ENCODE measurements around the gene CAMK2B. TPM values are rescaled to one million over a fixed set of nuclear protein-coding genes. Genes with fewer than 3 reads are reported as not detected.

The CAMK2B gene
- total RNA-seq, 2 experiments from 2014 or later, result not detected

DNA sequence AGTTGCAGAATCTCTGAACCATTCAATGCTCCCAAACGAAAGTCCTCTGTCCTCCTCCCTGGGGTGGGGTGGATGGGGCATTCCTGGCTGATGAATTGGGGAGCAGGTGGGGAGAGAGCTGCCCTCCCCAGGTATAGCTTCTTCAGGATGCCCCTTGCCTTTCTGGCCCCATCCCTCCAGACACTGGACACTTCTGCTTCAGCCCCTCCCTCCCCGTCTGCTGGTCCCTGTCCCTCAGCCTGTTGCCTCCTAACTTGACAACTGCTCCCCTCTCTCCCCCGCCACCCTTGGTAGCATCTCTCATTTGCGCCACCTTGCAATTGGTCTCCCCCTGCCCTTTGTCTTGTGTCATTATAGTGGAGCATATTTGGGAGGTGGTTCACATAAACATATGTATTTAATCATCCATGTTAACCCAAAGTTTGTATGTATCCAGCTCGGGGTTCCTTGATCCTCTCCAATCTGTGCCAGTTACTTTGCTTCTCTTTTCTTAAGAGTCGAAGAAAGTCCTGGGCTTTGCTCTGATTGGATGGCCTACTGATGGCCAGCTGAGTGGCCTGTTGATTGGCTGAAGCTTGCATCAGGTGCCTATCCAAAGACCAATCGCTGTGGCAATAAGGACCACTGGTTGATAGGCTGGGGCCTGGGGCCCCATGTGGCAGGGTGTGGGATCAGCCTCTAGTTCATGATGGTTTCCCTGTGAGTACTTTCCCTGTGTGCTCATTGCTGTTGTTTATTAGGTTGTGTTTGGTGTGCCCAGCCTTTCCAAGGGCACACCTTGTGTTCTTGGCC lies 132.2 kb downstream of the CAMK2B start:
- Mint-ChIP-seq H3K4me1 (peaks cover 7% of the 10 kb centered on the region), H3K36me3 (ENCODE audit: low read depth) (no peaks in the 10 kb centered on the region), H3K9me3 (no peaks in the 10 kb centered on the region), H3K4me3 (no peak overlapping the region), H3K27ac (no peak overlapping the region), H3K27me3 (peaks cover 11% of the 10 kb centered on the region)
- CTCF ChIA-PET, result no interaction called here
- DNase-seq, result no peak
- POLR2A ChIA-PET, result no interaction called here

DNA sequence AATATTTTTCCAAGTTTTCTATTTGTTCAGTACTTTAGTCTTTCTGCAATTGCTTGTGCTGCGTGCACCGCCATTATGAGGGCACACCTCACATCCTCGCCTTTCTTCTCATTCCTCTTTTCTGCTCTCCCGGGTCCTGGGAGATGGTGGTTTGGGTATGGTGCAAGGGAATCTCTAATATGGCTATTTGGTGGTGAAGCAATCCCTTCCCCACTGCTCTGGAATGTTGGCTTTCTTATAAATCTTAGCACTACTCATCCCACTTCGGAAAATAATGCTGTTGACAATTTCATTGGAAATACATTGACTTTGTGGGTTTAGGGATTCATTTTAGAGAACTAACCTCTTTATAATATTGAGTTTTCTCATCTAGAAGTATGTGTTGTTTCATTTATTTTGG lies 134.2 kb downstream of the CAMK2B start:
- Mint-ChIP-seq H3K27ac (no peak overlapping the region), H3K9me3 (no peaks in the 10 kb centered on the region)

DNA sequence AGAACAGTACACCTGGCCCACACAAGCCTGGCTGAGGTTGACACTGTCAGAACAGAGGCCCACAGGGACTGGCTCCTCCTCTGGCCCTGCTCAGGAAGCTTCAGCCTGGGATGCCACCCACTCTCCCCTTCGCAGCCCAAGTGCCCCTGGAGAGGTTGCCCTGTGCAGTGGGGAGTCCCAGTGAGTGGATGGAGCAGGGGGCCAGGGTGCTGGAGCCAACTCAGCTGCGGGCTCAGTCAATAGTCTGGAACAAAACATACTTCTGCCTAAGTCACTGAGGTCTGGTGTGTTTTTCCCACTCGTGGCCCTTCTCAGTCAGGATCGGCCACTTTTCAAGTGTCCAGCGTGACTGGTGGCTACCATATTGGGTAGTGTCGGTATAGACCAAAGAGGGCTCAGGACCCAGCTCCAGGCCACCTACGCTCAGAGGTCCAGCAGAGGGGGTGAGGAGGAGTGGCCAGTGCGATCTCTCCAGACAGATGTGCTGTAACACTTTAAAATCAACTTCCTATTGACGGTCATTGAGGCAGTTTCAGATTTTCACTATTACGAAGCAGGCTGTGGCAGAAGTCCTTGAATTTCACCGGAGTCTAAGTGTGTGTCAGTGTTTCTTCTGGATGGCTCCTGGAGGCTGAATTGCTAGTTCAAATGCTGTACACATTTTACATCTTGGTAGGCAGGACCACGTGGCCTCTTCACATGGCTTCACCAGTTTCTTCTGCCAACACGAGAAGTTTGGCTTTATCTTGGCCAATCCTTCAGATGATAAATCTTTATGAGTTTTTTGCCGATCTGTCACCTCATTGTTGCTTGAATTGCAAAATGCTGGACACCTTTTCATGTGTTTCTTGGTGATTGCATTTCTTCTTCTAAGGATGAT lies 135.2 kb downstream of the CAMK2B start:
- ChIA-PET CTCF (interaction anchor here (1.7 kb wide), 1 partner anchor 12 kb away, joined by 3 read pairs; no protein-coding TSS in a partner anchor), POLR2A (no interaction called here)
- no peak overlapping the region for H3K27ac Mint-ChIP-seq
- no peaks in the 10 kb centered on the region for H3K9me3 Mint-ChIP-seq
- no peaks in the 10 kb centered on the region for H3K4me1 Mint-ChIP-seq
- peaks cover 2% of the 10 kb centered on the region for H3K27me3 Mint-ChIP-seq
- no peak for DNase-seq
- no peak overlapping the region for H3K4me3 Mint-ChIP-seq
- H3K36me3 Mint-ChIP-seq (ENCODE audit: low read depth), result no peaks in the 10 kb centered on the region

More for the DNA sequence above, 134.2 kb downstream of the CAMK2B start:
- CTCF ChIA-PET, result no interaction called here
- Mint-ChIP-seq H3K27me3 (peaks cover 2% of the 10 kb centered on the region), H3K4me1 (peaks cover 4% of the 10 kb centered on the region), H3K4me3 (no peak overlapping the region), H3K36me3 (ENCODE audit: low read depth) (no peaks in the 10 kb centered on the region)
- POLR2A ChIA-PET, result no interaction called here
- DNase-seq, result no peak

DNA sequence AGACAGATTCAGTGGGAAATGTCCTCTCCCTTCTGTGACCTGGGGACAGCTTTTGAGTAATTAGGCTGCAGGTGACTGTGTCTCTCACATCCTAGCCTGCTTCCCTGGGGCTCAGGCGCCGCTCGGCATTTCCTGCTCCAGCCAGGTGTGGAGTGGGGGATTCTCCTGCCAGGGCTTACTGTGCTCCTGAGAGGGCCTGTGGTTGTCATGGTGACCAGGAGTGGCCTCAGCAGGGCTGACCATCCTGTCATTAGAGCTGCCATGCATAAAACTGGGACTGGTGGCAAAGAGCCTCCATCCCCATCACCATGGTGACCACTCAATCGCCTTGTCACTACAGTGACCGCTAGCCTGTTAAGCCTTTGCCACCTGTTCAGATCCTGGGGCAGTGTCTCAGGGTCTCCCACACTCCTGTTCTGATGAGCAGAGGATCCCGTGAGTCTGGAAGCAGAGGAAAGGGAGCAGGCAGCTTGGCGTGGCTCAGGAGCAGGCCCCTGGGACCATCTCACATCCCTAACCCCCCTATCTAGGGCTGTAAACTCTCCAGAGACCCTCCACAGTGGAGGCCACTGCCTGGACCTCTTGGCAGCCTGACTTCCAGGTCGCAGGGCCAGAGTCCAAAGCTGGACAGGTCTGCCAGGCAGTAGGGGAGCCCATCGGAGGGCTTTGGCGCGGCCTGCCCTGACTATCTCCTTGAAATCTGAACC lies 136.0 kb downstream of the CAMK2B start, which contains the start of gene GCK:
TSS of gene GCK (minus strand) at position 154 of the 707 bp plus-strand sequence. CDS start 486 bp downstream, outside the sequence.
- no peaks in the 10 kb centered on the region for H3K4me1 Mint-ChIP-seq
- DNase-seq, result no peak
- H3K36me3 Mint-ChIP-seq (ENCODE audit: low read depth), result no peaks in the 10 kb centered on the region
- CTCF ChIA-PET, result interaction anchor here (0.7 to 1.7 kb wide), 2 partner anchors 13 to 538 kb away, joined by 3 read pairs; no protein-coding TSS in a partner anchor
- H3K27ac Mint-ChIP-seq, result no peak within 1 kb of the TSS
- POLR2A ChIA-PET, result no interaction called here
- H3K27me3 Mint-ChIP-seq, result peaks cover 2% of the 10 kb centered on the region
- H3K9me3 Mint-ChIP-seq, result no peaks in the 10 kb centered on the region
- H3K4me3 Mint-ChIP-seq, result no peak within 1 kb of the TSS

DNA sequence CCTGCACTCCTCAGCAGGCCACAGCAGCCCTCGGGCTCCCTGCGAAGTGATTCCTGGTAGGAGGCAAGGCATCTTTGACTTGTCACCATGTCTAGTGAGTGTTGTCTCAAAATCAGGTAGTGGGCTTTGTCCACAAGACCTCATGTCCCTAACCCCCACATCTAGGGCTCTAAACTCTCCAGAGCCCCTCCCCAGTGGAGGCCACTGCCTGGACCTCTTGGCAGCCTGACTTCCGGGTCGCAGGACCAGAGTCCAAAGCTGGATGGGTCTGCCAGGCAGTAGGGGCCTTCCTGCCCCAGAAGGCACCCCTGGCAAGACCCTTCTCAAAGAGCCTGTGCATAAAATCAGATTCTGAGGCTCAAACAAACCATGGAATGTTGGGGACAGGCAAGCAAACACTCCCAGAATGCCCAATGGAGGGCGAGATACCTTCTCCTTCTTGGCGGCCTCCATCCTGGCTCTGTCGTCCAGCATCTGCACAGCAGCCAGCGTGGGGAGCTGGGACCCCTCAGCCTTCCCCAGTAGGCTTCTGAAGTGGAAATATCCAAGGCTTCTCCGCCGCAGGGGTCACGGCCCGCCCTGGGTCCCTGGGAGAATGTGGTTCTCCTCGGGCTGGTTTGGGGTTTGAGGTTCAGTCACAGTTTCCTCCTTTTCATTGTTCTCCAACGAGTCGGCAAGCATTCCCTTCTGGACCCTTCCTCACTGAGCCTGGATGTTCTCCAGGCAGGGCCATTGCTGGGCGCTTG lies 136.7 kb downstream of the CAMK2B start:
- Mint-ChIP-seq H3K9me3 (no peaks in the 10 kb centered on the region), H3K27ac (no peak overlapping the region), H3K36me3 (ENCODE audit: low read depth) (no peaks in the 10 kb centered on the region), H3K4me1 (no peaks in the 10 kb centered on the region), H3K27me3 (peaks cover 2% of the 10 kb centered on the region), H3K4me3 (no peak overlapping the region)
- ChIA-PET POLR2A (no interaction called here), CTCF (interaction anchor here (0.7 to 1.7 kb wide), 2 partner anchors 14 to 537 kb away, joined by 3 read pairs; no protein-coding TSS in a partner anchor)
- DNase-seq, result no peak

DNA sequence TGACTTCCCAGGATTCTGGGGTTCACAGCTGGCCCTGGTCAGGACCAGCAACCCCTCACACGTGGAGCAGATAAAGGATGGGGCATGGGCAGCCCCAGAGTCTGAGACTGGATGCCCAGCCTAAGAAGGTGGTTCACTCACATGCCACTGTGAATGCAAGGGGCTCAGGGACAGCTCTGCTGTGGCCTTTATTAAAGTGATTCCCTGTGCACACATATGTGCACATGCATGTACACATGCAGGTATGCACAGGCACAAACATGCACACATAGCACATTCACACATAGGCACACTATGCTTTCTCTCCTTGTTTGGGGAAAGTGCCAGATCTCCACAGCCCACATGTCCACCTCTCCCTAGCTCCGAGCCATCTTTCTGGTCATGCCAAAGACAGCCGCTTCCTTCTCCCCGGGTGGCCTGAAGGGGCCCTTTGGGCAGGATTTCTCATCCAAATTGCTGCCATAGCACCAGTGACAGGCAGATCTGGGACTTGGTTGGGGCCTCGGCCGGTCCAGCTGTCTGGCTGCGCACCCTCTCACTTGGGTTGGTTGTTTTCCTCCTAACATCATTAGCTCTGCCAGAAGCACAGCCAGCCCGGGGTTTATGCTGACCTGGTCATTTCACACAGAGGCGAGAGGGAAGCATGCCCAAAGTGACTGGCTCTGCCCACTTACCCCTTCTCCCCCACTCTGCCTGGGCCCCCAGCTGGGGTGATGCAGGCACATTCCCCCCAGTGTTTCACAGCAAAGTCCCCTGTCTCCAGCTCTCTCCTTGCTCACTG lies 137.6 kb downstream of the CAMK2B start:
- Mint-ChIP-seq H3K4me1 (no peaks in the 10 kb centered on the region), H3K36me3 (ENCODE audit: low read depth) (no peaks in the 10 kb centered on the region), H3K27ac (no peak overlapping the region), H3K9me3 (peaks cover 3% of the 10 kb centered on the region), H3K4me3 (no peak overlapping the region), H3K27me3 (peaks cover 2% of the 10 kb centered on the region)
- ChIA-PET CTCF (no interaction called here), POLR2A (no interaction called here)
- DNase-seq, result no peak

DNA sequence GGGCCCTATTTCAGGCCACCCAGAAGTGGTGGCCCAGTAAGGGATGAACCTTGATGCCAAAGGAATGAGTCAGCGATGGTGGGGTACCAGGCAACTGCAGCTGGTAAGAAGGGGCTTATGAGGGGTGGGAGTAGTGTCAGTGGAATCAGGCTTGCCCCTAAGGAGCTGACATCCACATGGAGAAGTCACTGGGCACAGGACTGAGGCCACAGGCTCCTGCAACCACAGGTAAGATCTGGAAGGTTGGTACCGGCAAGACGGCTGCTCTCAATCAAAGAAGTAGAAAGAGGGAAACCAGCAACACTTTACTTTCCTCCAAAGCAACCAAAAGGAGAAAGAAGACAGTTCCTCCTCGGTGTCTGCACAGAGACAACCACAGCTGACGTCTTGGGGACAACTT lies 138.7 kb downstream of the CAMK2B start:
- CTCF ChIA-PET, result no interaction called here
- POLR2A ChIA-PET, result no interaction called here
- H3K36me3 Mint-ChIP-seq (ENCODE audit: low read depth), result no peaks in the 10 kb centered on the region

DNA sequence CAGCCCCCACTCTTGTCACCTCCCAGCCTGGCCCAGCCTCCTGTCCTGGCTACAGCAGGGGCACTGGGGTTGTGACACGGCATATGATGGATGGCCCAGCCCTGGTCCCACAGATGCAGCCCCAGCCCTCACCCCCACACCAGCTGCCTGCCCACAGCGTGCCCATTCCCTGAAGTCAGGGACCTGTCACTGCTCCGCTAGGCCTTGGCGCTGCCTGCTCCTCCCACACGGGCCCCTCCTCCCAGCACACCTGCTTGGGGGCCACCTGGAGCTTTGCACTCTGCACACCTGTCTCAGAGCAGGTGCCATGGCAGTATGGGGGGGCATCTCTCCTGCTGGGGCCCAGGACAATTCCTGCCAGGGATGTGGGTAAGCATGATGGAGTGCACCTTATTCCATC lies 139.7 kb downstream of the CAMK2B start:
- Mint-ChIP-seq H3K36me3 (ENCODE audit: low read depth) (no peaks in the 10 kb centered on the region), H3K27me3 (no peaks in the 10 kb centered on the region), H3K9me3 (peaks cover 7% of the 10 kb centered on the region), H3K27ac (no peak overlapping the region), H3K4me1 (no peaks in the 10 kb centered on the region), H3K4me3 (no peak overlapping the region)
- POLR2A ChIA-PET, result no interaction called here
- no peak for DNase-seq
- CTCF ChIA-PET, result no interaction called here

More for the DNA sequence above, 138.7 kb downstream of the CAMK2B start:
- Mint-ChIP-seq H3K27me3 (peaks cover 2% of the 10 kb centered on the region), H3K9me3 (peaks cover 7% of the 10 kb centered on the region), H3K27ac (no peak overlapping the region), H3K4me3 (no peak overlapping the region), H3K4me1 (no peaks in the 10 kb centered on the region)
- no peak for DNase-seq

DNA sequence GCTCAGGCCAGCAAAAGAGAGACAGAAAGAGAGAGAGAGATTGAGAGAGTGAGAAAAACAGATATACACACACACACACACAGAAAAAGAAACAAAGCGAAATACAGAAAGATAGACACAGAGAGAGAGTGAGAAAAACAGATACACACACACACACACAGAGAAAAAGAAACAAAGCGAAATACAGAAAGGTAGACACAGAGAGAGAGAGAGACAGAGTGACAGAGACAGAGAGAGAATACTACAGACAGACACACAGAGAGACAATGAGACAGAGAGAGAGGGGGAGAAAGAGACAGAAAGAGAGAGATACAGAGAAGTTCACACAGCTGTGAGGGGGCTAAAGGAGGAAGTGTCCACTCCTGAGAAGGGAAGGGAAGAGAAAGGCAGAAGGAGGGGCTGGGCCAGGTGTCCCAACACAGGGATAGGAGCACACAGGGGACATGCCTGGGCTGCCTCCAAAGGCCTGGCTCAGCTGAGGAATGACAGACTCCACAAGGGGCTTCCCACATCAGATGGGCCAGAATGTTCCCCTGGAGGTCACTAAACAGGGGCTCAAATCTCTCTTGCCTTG lies 140.4 kb downstream of the CAMK2B start:
- ChIA-PET POLR2A (no interaction called here), CTCF (interaction anchor here (1.6 kb wide), 1 partner anchor 57 kb away, joined by 3 read pairs; no protein-coding TSS in a partner anchor)
- Mint-ChIP-seq H3K4me1 (no peaks in the 10 kb centered on the region), H3K27ac (no peak overlapping the region), H3K9me3 (peaks cover 7% of the 10 kb centered on the region), H3K36me3 (ENCODE audit: low read depth) (no peaks in the 10 kb centered on the region), H3K27me3 (no peaks in the 10 kb centered on the region), H3K4me3 (no peak overlapping the region)
- DNase-seq, result no peak

DNA sequence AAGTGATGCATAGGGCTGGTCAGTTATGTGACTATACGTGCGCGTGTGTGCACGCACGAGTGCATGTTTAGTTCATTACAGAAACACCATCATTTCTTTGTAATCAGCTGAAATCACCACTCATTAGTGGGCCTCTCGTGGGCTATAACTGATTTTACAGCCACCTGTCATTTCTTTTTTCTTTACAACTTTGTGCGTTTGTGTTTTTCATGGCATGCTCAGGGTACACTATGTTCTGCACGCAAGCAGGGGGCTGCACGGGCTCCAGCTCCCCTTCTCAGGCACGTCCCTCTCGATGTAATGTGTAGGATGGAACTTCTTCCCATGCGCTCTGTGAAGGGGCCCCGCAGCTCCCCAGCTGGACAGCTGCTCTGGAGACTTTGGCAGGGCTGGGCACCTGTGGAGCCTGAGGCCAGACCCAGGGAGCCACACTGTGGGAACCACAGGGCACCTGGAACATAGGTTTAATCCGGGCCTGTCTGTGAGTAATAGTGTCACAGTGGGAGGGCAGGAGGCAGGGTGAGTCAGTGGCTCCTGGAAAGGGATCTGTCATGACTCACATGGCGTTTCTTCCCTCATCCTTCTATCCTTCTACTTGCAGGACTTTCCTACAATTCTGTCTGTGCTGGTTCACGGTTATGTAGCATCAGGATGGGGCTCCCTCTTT lies 141.1 kb downstream of the CAMK2B start:
- DNase-seq, result no peak
- Mint-ChIP-seq H3K4me1 (no peaks in the 10 kb centered on the region), H3K27ac (no peak overlapping the region), H3K27me3 (no peaks in the 10 kb centered on the region), H3K36me3 (ENCODE audit: low read depth) (no peaks in the 10 kb centered on the region), H3K9me3 (peaks cover 7% of the 10 kb centered on the region), H3K4me3 (no peak overlapping the region)
- ChIA-PET CTCF (interaction anchor here (1.6 kb wide), 1 partner anchor 58 kb away, joined by 3 read pairs; no protein-coding TSS in a partner anchor), POLR2A (no interaction called here)

DNA sequence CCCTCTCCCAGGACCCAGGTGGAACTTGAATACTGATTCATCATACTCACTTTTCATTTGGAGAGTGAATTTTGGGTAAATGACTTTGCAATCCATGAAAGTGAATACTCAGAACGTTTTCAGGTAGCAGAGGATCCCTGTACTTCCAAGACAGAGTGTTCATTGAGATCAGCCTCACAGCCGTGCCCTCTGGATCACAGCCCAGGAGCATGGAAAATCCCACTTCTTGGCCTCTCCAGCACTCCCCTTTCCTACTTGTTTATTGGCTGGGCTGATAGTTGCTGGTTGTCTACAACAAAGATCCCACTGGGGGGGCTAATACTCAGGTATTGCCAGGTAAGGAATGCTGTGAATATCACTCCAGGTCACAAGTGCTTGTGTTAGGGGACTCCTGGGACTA lies 142.0 kb downstream of the CAMK2B start:
- POLR2A ChIA-PET, result no interaction called here
- H3K9me3 Mint-ChIP-seq, result peaks cover 7% of the 10 kb centered on the region
- no peak for DNase-seq
- no peaks in the 10 kb centered on the region for H3K36me3 Mint-ChIP-seq (ENCODE audit: low read depth)
- no peak overlapping the region for H3K27ac Mint-ChIP-seq
- no peaks in the 10 kb centered on the region for H3K27me3 Mint-ChIP-seq
- CTCF ChIA-PET, result no interaction called here
- H3K4me3 Mint-ChIP-seq, result no peak overlapping the region
- H3K4me1 Mint-ChIP-seq, result no peaks in the 10 kb centered on the region
